IMR-90 (cell line): ENCODE results near the gene AGAP1. TPM values are rescaled to one million over a fixed set of nuclear protein-coding genes. Genes with fewer than 3 reads are reported as not detected.

ENCODE experiments used
- ATAC-seq: fragments of 200-7000 bp; cut with Tn5 transposase; 2 replicates; pipeline ENCODE4 v1.9.1; 2020; ENCODE audit warnings: low read depth, mild to moderate bottlenecking, moderate library complexity
- BruUV-seq: library from RNA; stranded (reverse); fragments of 400-500 nt; replicated peaks from 2 replicates; lab custom pipeline; 2021; lab: Mats Ljungman, UMichigan
- CTCF ChIA-PET: fragments of 300-600 bp; formaldehyde crosslinking; extraction: SDS; loops from one replicate; lab custom pipeline; 2021; ENCODE audit warnings: antibody characterized with exemption; lab: Yijun Ruan, JAX
- POLR2A ChIA-PET: fragments of 300-600 bp; sonication (Branson Sonifier 250); formaldehyde crosslinking; loops from one replicate; lab custom pipeline; 2022; ENCODE audit warnings: antibody characterized with exemption; ENCODE audit not compliant: unreplicated experiment; lab: Charles Lee
- DNase-seq: peaks from one replicate; pipeline ENCODE4 v3.0.0; 2013
- H2AFZ ChIP-seq: replicated peaks from 2 replicates; pipeline ENCODE3; 2013; ENCODE audit warnings: low read length, mild to moderate bottlenecking; ENCODE audit not compliant: poor library complexity
- H2AK5ac ChIP-seq: 2 replicates; pipeline ENCODE4 v1.6.1; 2013; ENCODE audit warnings: low read depth, low read length, inconsistent platforms
- H2AK9ac ChIP-seq: replicated peaks from 2 replicates; pipeline ENCODE3; 2013; ENCODE audit warnings: mild to moderate bottlenecking, low read depth, low read length, moderate library complexity; ENCODE audit not compliant: poor library complexity
- H2BK120ac ChIP-seq: 2 replicates; pipeline ENCODE4 v1.6.1; 2013; ENCODE audit warnings: low read depth, low read length, inconsistent platforms
- H2BK15ac ChIP-seq: 3 replicates; pipeline ENCODE4 v1.6.1; 2013; ENCODE audit warnings: low read depth, low read length, inconsistent platforms
- H2BK20ac ChIP-seq: 2 replicates; pipeline ENCODE4 v1.6.1; 2013; ENCODE audit warnings: low read depth, mild to moderate bottlenecking, inconsistent platforms, low read length, moderate library complexity
- H2BK5ac ChIP-seq: 2 replicates; pipeline ENCODE4 v1.6.1; 2013; ENCODE audit warnings: mild to moderate bottlenecking, low read depth, low read length, inconsistent platforms; ENCODE audit not compliant: poor library complexity, severe bottlenecking
- H3K14ac ChIP-seq: replicated peaks from 2 replicates; pipeline ENCODE4 v1.6.1; 2013; ENCODE audit warnings: low read depth, low read length, inconsistent platforms
- H3K18ac ChIP-seq: 2 replicates; pipeline ENCODE4 v1.6.1; 2013; ENCODE audit warnings: low read depth, low read length, control low read depth
- H3K23ac ChIP-seq: 2 replicates; pipeline ENCODE4 v1.6.1; 2013; ENCODE audit warnings: low read depth, low read length, inconsistent platforms
- H3K27ac ChIP-seq: 2 replicates; pipeline ENCODE4 v1.5.1; 2013; ENCODE audit warnings: mild to moderate bottlenecking, control low read depth, low read length; ENCODE audit not compliant: insufficient read depth
- H3K27me3 ChIP-seq: 2 replicates; pipeline ENCODE4 v1.6.1; 2013; ENCODE audit warnings: low read length; ENCODE audit not compliant: control insufficient read depth, insufficient read depth
- H3K36me3 ChIP-seq: 2 replicates; pipeline ENCODE4 v1.6.1; 2013; ENCODE audit warnings: low read length, mixed read lengths; ENCODE audit not compliant: control insufficient read depth, insufficient read depth
- H3K4ac ChIP-seq: 2 replicates; pipeline ENCODE4 v1.6.1; 2013; ENCODE audit warnings: low read depth, low read length, inconsistent platforms
- H3K4me1 ChIP-seq: 2 replicates; pipeline ENCODE4 v1.6.1; 2013; ENCODE audit warnings: low read length, mixed read lengths; ENCODE audit not compliant: control insufficient read depth, insufficient read depth
- H3K4me2 ChIP-seq: 2 replicates; pipeline ENCODE4 v1.6.1; 2013; ENCODE audit warnings: low read depth, mild to moderate bottlenecking, control low read depth, low read length, moderate library complexity
- H3K4me3 ChIP-seq: 2 replicates; pipeline ENCODE4 v1.5.1; 2013; ENCODE audit warnings: low read depth, mild to moderate bottlenecking, control low read depth, low read length, moderate library complexity; ENCODE audit not compliant: insufficient read depth
- H3K56ac ChIP-seq: 2 replicates; pipeline ENCODE4 v1.6.1; 2013; ENCODE audit warnings: low read length, inconsistent platforms; ENCODE audit not compliant: insufficient read depth; ENCODE audit errors: extremely low read depth
- H3K79me1 ChIP-seq, 2 experiments: 2 replicates each; pipeline ENCODE4 v1.6.1; 2013; ENCODE audit warnings: low read length in 2 of 2, inconsistent platforms in 1 of 2, low read depth in 1 of 2
- H3K9ac ChIP-seq: 2 replicates; pipeline ENCODE4 v1.6.1; 2013; ENCODE audit warnings: low read depth, low read length, control low read depth
- H3K9me1 ChIP-seq: 2 replicates; pipeline ENCODE4 v1.6.1; 2013; ENCODE audit warnings: low read length, inconsistent platforms; ENCODE audit not compliant: insufficient read depth
- H3K9me3 ChIP-seq: 2 replicates; pipeline ENCODE4 v1.6.1; 2013; ENCODE audit warnings: low read length; ENCODE audit not compliant: control insufficient read depth, insufficient read depth
- H4K20me1 ChIP-seq: 2 replicates; pipeline ENCODE4 v1.6.1; 2013; ENCODE audit warnings: low read length, inconsistent platforms; ENCODE audit not compliant: insufficient read depth
- H4K5ac ChIP-seq: 2 replicates; pipeline ENCODE4 v1.6.1; 2013; ENCODE audit warnings: mild to moderate bottlenecking, low read depth, low read length, control low read depth
- H4K8ac ChIP-seq, 2 experiments: 2 replicates each; pipeline ENCODE4 v1.6.1; 2013; ENCODE audit warnings: low read depth in 2 of 2, low read length in 2 of 2, control low read depth in 1 of 2, inconsistent platforms in 1 of 2
- H4K91ac ChIP-seq: 2 replicates; pipeline ENCODE4 v1.6.1; 2013; ENCODE audit warnings: low read depth, low read length, inconsistent platforms; ENCODE audit not compliant: insufficient read depth
- CEBPB ChIP-seq: IDR thresholded peaks from 2 replicates; pipeline ENCODE4 v1.6.1; 2012; ENCODE audit warnings: low read depth, low read length, improper control_type of control experiment
- WGBS, 2 experiments: methylation state at CpG; one replicate each; pipeline versions ENCODE4 v1.1.5 to v1.1.7; 2013; ENCODE audit warnings: missing lambda C conversion rate in 2 of 2; ENCODE audit not compliant: insufficient read length in 1 of 2; ENCODE audit errors: extremely low coverage in 2 of 2; 5-methylcytosine and 5-hydroxymethylcytosine counted together
- dilution Hi-C: fragments of 300-500 bp; cut with HindIII; formaldehyde crosslinking; loops from one replicate; pipeline ENCODE4 v1.14.3; 2018; ENCODE audit warnings: low sequenced_read_pairs; ENCODE audit not compliant: unreplicated experiment
- in situ Hi-C: fragments of 300-500 bp; cut with MboI; formaldehyde crosslinking; loops from 3 replicates; pipeline ENCODE4 v1.14.3; 2019; ENCODE audit warnings: low sequenced_read_pairs, inconsistent platforms, mixed read lengths
- intact Hi-C: fragments of 100-400 bp; cut with micrococcal nuclease; formaldehyde crosslinking; loops from 2 replicates; pipeline ENCODE4 v1.10.0; 2022
- polyA plus RNA-seq, 3 experiments: library from polyadenylated mRNA; depleted of rRNA; stranded (reverse); fragments of >200 nt; gene quantifications; 2 replicates each; pipeline ENCODE4 v1.2.3, GENCODE V29; 2012; ENCODE audit warnings: low replicate concordance in 1 of 3
- total RNA-seq: library from RNA; depleted of rRNA; stranded (reverse); fragments of >200 nt; gene quantifications from 2 replicates; pipeline ENCODE4 v1.2.3, GENCODE V29; 2012
- TF ChIP-seq, protein P1 (sequence below): fragments of 150-350 bp; IDR thresholded peaks from 2 replicates; pipeline ENCODE4 v1.6.1; 2016; ENCODE audit warnings: low read depth, mild to moderate bottlenecking, low read length, moderate library complexity, borderline replicate concordance

The AGAP1 gene
- total and polyA plus RNA-seq, 2 of the 4 experiments (the other 2 are of a cell fraction), result 15.1 to 16.4 TPM

DNA sequence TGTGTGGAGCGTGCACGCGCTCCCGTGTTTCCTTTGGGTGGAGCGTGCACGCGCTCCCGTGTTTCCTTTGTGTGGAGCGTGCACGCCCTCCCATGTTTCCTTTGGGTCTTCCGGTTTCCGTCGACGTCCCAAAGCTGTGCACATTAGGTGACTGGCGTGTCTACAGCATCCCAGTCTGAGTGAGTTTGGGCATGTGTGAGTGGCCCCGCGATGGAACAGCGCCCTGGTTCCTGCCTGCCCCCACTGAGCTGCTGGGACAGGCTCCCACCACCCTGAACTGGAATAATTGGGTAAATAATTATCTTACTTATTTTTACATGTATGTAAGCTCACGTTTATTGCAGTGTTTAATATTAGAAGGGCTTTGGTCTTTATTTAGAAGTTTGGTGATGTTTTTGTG is 104.2 kb downstream of the AGAP1 start:
- Histone ChIP-seq H4K20me1 (peaks cover 61% of the 10 kb centered on the region), H4K91ac (no peak overlapping the region), H2AK5ac (no peak overlapping the region), H3K14ac (no peak overlapping the region), H4K8ac (no peak overlapping the region), H2BK5ac (no peak overlapping the region), H3K4me2 (no peak overlapping the region), H2AFZ (no peak overlapping the region), H3K9me1 (no peaks in the 10 kb centered on the region; the same call in 1 of the 2 replicates), H3K27ac (no peak overlapping the region), H2BK20ac (no peak overlapping the region), H3K36me3 (no peaks in the 10 kb centered on the region), H3K9ac (no peak overlapping the region), H2BK120ac (no peak overlapping the region), H3K4me3 (no peak overlapping the region), H3K4ac (no peak overlapping the region), H3K23ac (no peak overlapping the region), H3K56ac (no peak overlapping the region), H2AK9ac (no peak overlapping the region), H3K9me3 (no peaks in the 10 kb centered on the region), H3K27me3 (no peaks in the 10 kb centered on the region), H3K79me1 (peaks cover 12 to 60% of the 10 kb centered on the region in 2 experiments; a peak in 3 of 4 replicates), H2BK15ac (no peak overlapping the region), H3K18ac (no peak overlapping the region), H4K5ac (no peak overlapping the region), H3K4me1 (peaks cover 4% of the 10 kb centered on the region)
- no TSS peak for BruUV-seq
- WGBS, 2 experiments, result no CpG with 5 or more reads among the region's 19 CpGs
- TF ChIP-seq, protein P1, sequence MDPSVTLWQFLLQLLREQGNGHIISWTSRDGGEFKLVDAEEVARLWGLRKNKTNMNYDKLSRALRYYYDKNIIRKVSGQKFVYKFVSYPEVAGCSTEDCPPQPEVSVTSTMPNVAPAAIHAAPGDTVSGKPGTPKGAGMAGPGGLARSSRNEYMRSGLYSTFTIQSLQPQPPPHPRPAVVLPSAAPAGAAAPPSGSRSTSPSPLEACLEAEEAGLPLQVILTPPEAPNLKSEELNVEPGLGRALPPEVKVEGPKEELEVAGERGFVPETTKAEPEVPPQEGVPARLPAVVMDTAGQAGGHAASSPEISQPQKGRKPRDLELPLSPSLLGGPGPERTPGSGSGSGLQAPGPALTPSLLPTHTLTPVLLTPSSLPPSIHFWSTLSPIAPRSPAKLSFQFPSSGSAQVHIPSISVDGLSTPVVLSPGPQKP, result no peak
- TF ChIP-seq CEBPB, result no peak
- DNase-seq (no peak), ATAC-seq (no peak)
- dilution Hi-C loops (no loop called here), intact Hi-C loops (loop anchor here (10.0 kb wide), 2 partner anchors 163 to 333 kb away; no protein-coding TSS in a partner anchor), in situ Hi-C loops (loop anchor here (25.0 kb wide), 1 partner anchor 1061 kb away; no protein-coding TSS in a partner anchor)
- ChIA-PET POLR2A (no interaction called here), CTCF (interaction anchor here (1.4 kb wide), 1 partner anchor 148 kb away, joined by 5 read pairs; no protein-coding TSS in a partner anchor)
